ENCODE results near the gene LIPC. TPM values are rescaled to one million over a fixed set of nuclear protein-coding genes. Genes with fewer than 3 reads are reported as not detected.

LIPC gene
- total RNA-seq, 1 donor from 2014 or later: 0.64 TPM

DNA sequence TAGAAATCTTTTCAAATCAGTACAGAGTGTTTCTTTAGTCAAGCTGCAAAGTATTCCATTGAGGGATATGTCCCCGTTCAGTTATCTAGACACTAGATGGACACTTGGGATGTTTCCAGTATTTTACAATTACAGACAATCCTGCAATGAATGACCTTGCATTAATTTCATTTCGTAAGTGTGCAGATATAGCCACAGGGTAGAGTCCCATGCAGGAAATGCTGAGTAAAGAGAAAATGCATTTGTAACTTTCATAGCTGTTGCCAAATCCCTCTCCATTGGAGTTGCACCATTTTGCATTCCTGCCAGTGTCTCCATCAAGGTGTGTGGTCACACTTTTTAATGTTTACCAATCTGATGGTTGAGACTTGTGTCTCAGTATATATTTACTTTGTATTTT is 92.5 kb downstream of the LIPC start:
- H3K36me3 ChIP-seq: no peaks in the 10 kb centered on the region
- TF ChIP-seq CTCF (IDR thresholded peaks at IDR 0.05): no peak
- no peak overlapping the region for H3K27ac ChIP-seq
- no peak overlapping the region for H3K4me3 ChIP-seq
- H3K9me3 ChIP-seq: no peaks in the 10 kb centered on the region
- peaks cover 31% of the 10 kb centered on the region for H3K4me1 ChIP-seq
- no peak for DNase-seq
- peak; percentile 13 for ATAC-seq
- no peaks in the 10 kb centered on the region for H3K27me3 ChIP-seq
- intact Hi-C loops (cut with DNase I): no loop called here

GRCh38 chr15:58525991-58526421 is 94.2 kb downstream of the LIPC start:
- Histone ChIP-seq H3K27ac (no peak overlapping the region), H3K27me3 (no peaks in the 10 kb centered on the region), H3K4me1 (peaks cover 23% of the 10 kb centered on the region), H3K4me3 (no peak overlapping the region), H3K36me3 (no peaks in the 10 kb centered on the region), H3K9me3 (no peaks in the 10 kb centered on the region)
- intact Hi-C loops (cut with DNase I): no loop called here
- no peak for TF ChIP-seq CTCF (IDR thresholded peaks at IDR 0.05)
- DNase-seq (no peak), ATAC-seq (peak; percentile 35)

DNA sequence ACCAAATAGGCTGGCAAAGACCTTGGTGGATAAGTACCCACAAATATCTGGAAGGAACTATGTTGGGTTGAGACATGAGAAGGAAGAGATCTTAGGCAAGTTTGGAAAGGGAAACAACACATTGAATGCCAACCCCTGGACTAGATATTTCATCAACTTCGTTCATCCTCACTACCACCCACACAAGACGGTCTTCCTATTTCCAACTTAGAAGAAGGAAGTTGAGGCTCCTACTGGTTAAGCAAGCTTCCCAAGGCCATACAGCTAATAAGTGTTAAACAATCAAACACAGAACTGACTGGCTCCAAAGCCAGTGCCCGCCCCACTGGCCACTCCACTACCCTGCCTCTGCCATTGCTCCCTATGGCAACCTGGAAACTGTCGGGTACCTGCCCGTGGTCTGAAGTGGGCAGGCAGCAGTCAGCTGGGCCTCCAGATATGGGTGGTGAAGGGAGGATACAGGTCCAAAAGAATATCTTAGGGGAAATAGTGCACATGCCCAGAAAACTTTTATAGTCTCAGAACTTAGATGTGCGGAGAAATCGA is 94.9 kb downstream of the LIPC start:
- Histone ChIP-seq H3K4me3 (no peak overlapping the region), H3K9me3 (no peaks in the 10 kb centered on the region), H3K36me3 (no peaks in the 10 kb centered on the region), H3K4me1 (peaks cover 20% of the 10 kb centered on the region), H3K27ac (no peak overlapping the region), H3K27me3 (no peaks in the 10 kb centered on the region)
- DNase-seq (no peak), ATAC-seq (peak; percentile 79)
- intact Hi-C loops (cut with DNase I): no loop called here
- TF ChIP-seq CTCF (IDR thresholded peaks at IDR 0.05): no peak

- Histone ChIP-seq H3K4me1 (peaks cover 20% of the 10 kb centered on the region), H3K36me3 (no peaks in the 10 kb centered on the region), H3K4me3 (no peak overlapping the region), H3K27ac (no peak overlapping the region), H3K9me3 (no peaks in the 10 kb centered on the region), H3K27me3 (no peaks in the 10 kb centered on the region)
- DNase-seq (no peak), ATAC-seq (no peak)
- intact Hi-C loops (cut with DNase I): no loop called here
- no peak for TF ChIP-seq CTCF (IDR thresholded peaks at IDR 0.05)
Measured at GRCh38 chr15:58527573-58528187, 95.9 kb downstream of the LIPC start.

DNA sequence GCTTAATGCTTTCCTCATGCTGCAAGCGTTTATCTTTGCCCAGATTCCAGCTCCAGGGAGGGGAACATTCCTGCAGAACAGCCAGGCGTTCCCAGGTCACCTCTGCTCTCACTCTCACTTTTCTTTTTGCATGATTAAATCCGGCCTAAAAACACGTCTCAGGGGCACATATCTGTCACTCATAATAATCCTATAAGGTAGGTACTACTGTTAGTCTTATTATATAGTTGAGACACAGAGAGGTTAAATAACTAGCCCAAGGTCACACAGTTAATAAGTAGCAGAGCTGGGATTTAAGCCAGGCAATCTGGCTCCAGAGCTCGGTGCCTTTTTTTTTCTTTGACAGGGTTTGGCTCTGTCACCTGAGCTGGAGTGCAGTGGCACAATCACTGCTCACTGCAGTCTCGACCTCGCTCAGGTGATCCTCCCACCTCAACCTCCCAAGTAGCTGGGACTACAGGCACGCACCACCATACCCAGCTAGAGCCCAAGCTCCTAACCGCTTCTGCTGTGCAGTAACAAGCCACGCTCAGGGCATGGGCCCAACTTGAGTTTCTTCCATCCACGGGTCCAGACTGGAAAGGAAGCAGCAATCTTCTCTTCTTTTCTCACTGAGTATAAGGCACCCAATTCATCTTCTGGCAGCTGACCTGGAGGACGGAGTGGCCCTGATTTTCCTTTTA is 96.5 kb downstream of the LIPC start:
- Histone ChIP-seq H3K4me1 (peaks cover 20% of the 10 kb centered on the region), H3K36me3 (no peaks in the 10 kb centered on the region), H3K27ac (no peak overlapping the region), H3K4me3 (no peak overlapping the region), H3K9me3 (no peaks in the 10 kb centered on the region), H3K27me3 (no peaks in the 10 kb centered on the region)
- no peak for TF ChIP-seq CTCF (IDR thresholded peaks at IDR 0.05)
- ATAC-seq (peak; percentile 48), DNase-seq (no peak)
- intact Hi-C loops (cut with DNase I): no loop called here

Measured in upper lobe of right lung (tissue), 1 donor.